ENCODE results near the gene SLC9A9.

DNA sequence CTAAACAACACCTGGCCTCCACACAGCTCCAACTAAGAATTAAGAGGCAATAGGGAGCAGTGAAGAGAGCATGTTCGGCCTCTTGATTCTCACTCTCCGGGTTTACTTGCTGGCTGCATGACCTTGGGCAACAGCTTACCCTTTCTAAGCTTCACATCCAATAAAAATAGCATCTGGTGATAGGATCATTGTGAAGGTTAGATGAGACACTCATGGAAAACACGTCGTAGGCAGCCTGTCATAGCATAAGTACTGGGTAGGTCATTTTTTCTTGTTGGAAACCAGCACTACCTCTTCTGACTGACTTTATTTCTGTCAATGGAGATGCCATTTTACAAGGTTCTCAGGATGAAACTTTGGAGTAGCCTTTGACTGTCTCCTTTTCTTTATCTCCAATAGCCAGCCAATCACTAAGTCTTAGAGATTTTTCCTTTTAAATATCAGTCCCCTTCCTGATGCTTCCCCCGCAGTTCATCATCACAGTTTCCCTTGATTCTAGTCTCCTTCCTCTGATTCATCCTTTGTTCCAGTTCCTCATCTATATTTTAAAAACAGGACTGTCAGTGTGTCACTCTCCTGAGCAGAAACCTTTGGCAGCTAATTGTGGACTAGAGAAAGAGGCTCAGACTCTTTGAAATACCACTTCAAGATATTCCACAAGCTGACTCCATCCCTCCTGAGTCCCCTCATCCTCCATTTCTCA lies 271.5 kb downstream of the SLC9A9 start:
- TF ChIP-seq, protein P1, sequence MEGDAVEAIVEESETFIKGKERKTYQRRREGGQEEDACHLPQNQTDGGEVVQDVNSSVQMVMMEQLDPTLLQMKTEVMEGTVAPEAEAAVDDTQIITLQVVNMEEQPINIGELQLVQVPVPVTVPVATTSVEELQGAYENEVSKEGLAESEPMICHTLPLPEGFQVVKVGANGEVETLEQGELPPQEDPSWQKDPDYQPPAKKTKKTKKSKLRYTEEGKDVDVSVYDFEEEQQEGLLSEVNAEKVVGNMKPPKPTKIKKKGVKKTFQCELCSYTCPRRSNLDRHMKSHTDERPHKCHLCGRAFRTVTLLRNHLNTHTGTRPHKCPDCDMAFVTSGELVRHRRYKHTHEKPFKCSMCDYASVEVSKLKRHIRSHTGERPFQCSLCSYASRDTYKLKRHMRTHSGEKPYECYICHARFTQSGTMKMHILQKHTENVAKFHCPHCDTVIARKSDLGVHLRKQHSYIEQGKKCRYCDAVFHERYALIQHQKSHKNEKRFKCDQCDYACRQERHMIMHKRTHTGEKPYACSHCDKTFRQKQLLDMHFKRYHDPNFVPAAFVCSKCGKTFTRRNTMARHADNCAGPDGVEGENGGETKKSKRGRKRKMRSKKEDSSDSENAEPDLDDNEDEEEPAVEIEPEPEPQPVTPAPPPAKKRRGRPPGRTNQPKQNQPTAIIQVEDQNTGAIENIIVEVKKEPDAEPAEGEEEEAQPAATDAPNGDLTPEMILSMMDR (IDR thresholded peaks at IDR 0.05), result no peak
- no peak for TF ChIP-seq POLR2A (IDR thresholded peaks at IDR 0.05)

Data from thyroid gland (tissue), 4 donors.